Endothelial cell of umbilical vein (primary cell): ENCODE measurements around the gene MAPKBP1. TPM values are rescaled to one million over a fixed set of nuclear protein-coding genes. Genes with fewer than 3 reads are reported as not detected.

ENCODE experiments used
- BruUV-seq: library from RNA; stranded (reverse); fragments of 400-500 nt; replicated peaks from 2 replicates; lab custom pipeline; 2021; lab: Mats Ljungman, UMichigan
- CTCF ChIA-PET: fragments of 300-600, 350-600 bp; sonication (Branson Sonifier 250); formaldehyde crosslinking; loops from one replicate; lab custom pipeline; 2021; ENCODE audit warnings: antibody characterized with exemption, inconsistent platforms; lab: Charles Lee
- POLR2A ChIA-PET: fragments of 300-600, 350-600 bp; sonication (Branson Sonifier 250); formaldehyde crosslinking; loops from one replicate; lab custom pipeline; 2021; ENCODE audit warnings: antibody characterized with exemption, inconsistent platforms; lab: Charles Lee
- DNase-seq: peaks from one replicate; pipeline ENCODE4 v3.0.0-alpha.2; 2011; ENCODE audit warnings: low read depth, low spot score
- FAIRE-seq: peaks from 2 replicates; lab custom pipeline; 2011; peaks lifted over from hg19 to GRCh38; lab: Jason Lieb, UNC
- H2AFZ ChIP-seq: 2 replicates; pipeline ENCODE4 v1.6.0; 2012; ENCODE audit warnings: low read depth, low read length, control low read depth, inconsistent platforms
- H3K27ac ChIP-seq: 2 replicates; pipeline ENCODE4 v1.5.1; 2011; ENCODE audit warnings: low read depth, mild to moderate bottlenecking, control low read depth, low read length, moderate library complexity; ENCODE audit not compliant: insufficient read depth
- H3K27me3 ChIP-seq, 2 experiments: 2 replicates each; pipeline versions ENCODE4 v1.6.0 to v1.6.1; 2011; ENCODE audit warnings: low read length in 2 of 2, mixed read lengths in 1 of 2; ENCODE audit not compliant: control insufficient read depth in 2 of 2, insufficient read depth in 2 of 2
- H3K36me3 ChIP-seq, 2 experiments: 2 replicates in 1 of 2; 3 replicates in 1 of 2; pipeline ENCODE4 v1.5.1; 2011; ENCODE audit warnings: low read length in 2 of 2, mild to moderate bottlenecking in 1 of 2, moderate library complexity in 1 of 2; ENCODE audit not compliant: control insufficient read depth in 2 of 2, insufficient read depth in 2 of 2; ENCODE audit errors: extremely low read depth in 1 of 2
- H3K4me1 ChIP-seq: 3 replicates; pipeline ENCODE4 v1.5.1; 2011; ENCODE audit warnings: mild to moderate bottlenecking, low read length; ENCODE audit not compliant: control insufficient read depth, insufficient read depth; ENCODE audit errors: extremely low read depth
- H3K4me2 ChIP-seq: 2 replicates; pipeline ENCODE4 v1.6.1; 2011; ENCODE audit warnings: low read length, control low read depth, mixed read lengths; ENCODE audit not compliant: insufficient read depth
- H3K4me3 ChIP-seq, 3 experiments: fragments of 200-600 bp in 1 of 3; sonication (generic), shearing (Covaris generic) in 1 of 3; replicated peaks in 1 of 3; 2 replicates each; pipeline ENCODE4 v1.5.1; 2011 to 2016; ENCODE audit warnings: control low read depth in 3 of 3, low read length in 3 of 3, mild to moderate bottlenecking in 2 of 3, inconsistent platforms in 1 of 3, low read depth in 1 of 3, moderate library complexity in 1 of 3; ENCODE audit not compliant: insufficient read depth in 1 of 3
- H3K79me2 ChIP-seq: 2 replicates; pipeline ENCODE4 v1.6.0; 2012; ENCODE audit warnings: low read length, inconsistent platforms; ENCODE audit not compliant: control insufficient read depth, insufficient read depth
- H3K9ac ChIP-seq: replicated peaks from 2 replicates; pipeline ENCODE3; 2011; ENCODE audit warnings: low read length, control low read depth; ENCODE audit not compliant: insufficient read depth; ENCODE audit errors: extremely low read depth
- H3K9me1 ChIP-seq: replicated peaks from 3 replicates; pipeline ENCODE4 v1.6.0; 2011; ENCODE audit warnings: mild to moderate bottlenecking, low read length; ENCODE audit not compliant: control insufficient read depth, insufficient read depth; ENCODE audit errors: extremely low read depth
- H3K9me3 ChIP-seq: replicated peaks from 2 replicates; pipeline ENCODE4 v1.5.1; 2012; ENCODE audit warnings: low read length, inconsistent platforms; ENCODE audit not compliant: control insufficient read depth, insufficient read depth
- H4K20me1 ChIP-seq: replicated peaks from 2 replicates; pipeline ENCODE3; 2011; ENCODE audit warnings: mild to moderate bottlenecking, low read length; ENCODE audit not compliant: control insufficient read depth, insufficient read depth; ENCODE audit errors: extremely low read depth
- CTCF ChIP-seq, 2 donors: IDR thresholded peaks; 1 replicate in 1 of 2; 2 replicates in 1 of 2; pipeline ENCODE4 v1.5.1; 2011; ENCODE audit warnings: low read length in 2 of 2, mild to moderate bottlenecking in 2 of 2, moderate library complexity in 2 of 2, control low read depth in 1 of 2, inconsistent platforms in 1 of 2, low read depth in 1 of 2; ENCODE audit not compliant: insufficient read depth in 1 of 2; ENCODE audit errors: extremely low read depth in 1 of 2
- EZH2 ChIP-seq: IDR thresholded peaks from 2 replicates; pipeline ENCODE4 v1.6.1; 2012; ENCODE audit warnings: borderline replicate concordance, low read depth, mild to moderate bottlenecking, moderate library complexity, low read length, inconsistent platforms; ENCODE audit not compliant: severe bottlenecking
- FOS ChIP-seq: IDR thresholded peaks from 2 replicates; pipeline ENCODE4 v1.6.1; 2011; ENCODE audit warnings: mild to moderate bottlenecking, low read length, moderate library complexity, borderline replicate concordance; ENCODE audit not compliant: insufficient read depth
- GATA2 ChIP-seq: IDR thresholded peaks from 2 replicates; pipeline ENCODE4 v1.7.0; 2011; ENCODE audit warnings: low read depth, mild to moderate bottlenecking, moderate library complexity, mixed read lengths, low read length; ENCODE audit not compliant: insufficient read length, insufficient read depth
- JUN ChIP-seq: IDR thresholded peaks from 2 replicates; pipeline ENCODE4 v1.6.1; 2011; ENCODE audit warnings: borderline replicate concordance, low read depth; ENCODE audit not compliant: insufficient read length, insufficient read depth
- MAX ChIP-seq: IDR thresholded peaks from 2 replicates; pipeline ENCODE4 v1.6.1; 2011; ENCODE audit not compliant: insufficient read depth, insufficient read length
- MYC ChIP-seq: IDR thresholded peaks from one replicate; pipeline ENCODE4 v1.6.1; 2011; ENCODE audit warnings: mild to moderate bottlenecking, low read depth, low read length
- POLR2A ChIP-seq: IDR thresholded peaks from 2 replicates; pipeline ENCODE4 v1.6.1; 2012; ENCODE audit warnings: low read depth, mild to moderate bottlenecking, control low read depth, low read length
- POLR2AphosphoS5 ChIP-seq: IDR thresholded peaks from 2 replicates; pipeline ENCODE4 v1.6.1; 2012; ENCODE audit warnings: low read depth, mild to moderate bottlenecking, control low read depth, low read length, moderate library complexity; ENCODE audit not compliant: insufficient read depth
- dilution Hi-C: fragments of 300-500 bp; cut with MboI; formaldehyde crosslinking; loops from one replicate; pipeline ENCODE4 v1.15.0; 2019; ENCODE audit warnings: low sequenced_read_pairs; ENCODE audit not compliant: extremely low pct_ligation_motif_present
- intact Hi-C: fragments of 100-400 bp; cut with micrococcal nuclease; formaldehyde crosslinking; loops from one replicate; pipeline ENCODE4 v1.10.0; 2022
- polyA plus RNA-seq, 4 experiments: library from polyadenylated mRNA; depleted of rRNA in 3 of 4; stranded (reverse) in 3 of 4; unstranded in 1 of 4; fragments of >200 nt; gene quantifications; 2 replicates each; pipeline versions ENCODE4 v1.2.1 to v1.2.3, GENCODE V29; 2011 to 2012; ENCODE audit warnings: missing spikeins in 1 of 4
- total RNA-seq: library from RNA; stranded (reverse); gene quantifications from 2 replicates; pipeline ENCODE4 v1.2.3, GENCODE V29; 2021

The MAPKBP1 gene
- total and polyA plus RNA-seq, 2 donors (not counting 3 experiments of a cell fraction or from before 2014, with no cell fraction given): 12.3 to 55.8 TPM

GRCh38 chr15:41836073-41836472, 61.8 kb downstream of the MAPKBP1 start:
- no peak overlapping the region for H3K27ac ChIP-seq
- no peaks in the 10 kb centered on the region for H3K4me1 ChIP-seq
- DNase-seq (no peak), FAIRE-seq (no peak)
- TF ChIP-seq POLR2AphosphoS5 (no peak), FOS (no peak)
- dilution Hi-C loops: no loop called here
- no peaks in the 10 kb centered on the region for H3K27me3 ChIP-seq
- peaks cover 0 to 6% of the 10 kb centered on the region in 2 experiments for H3K36me3 ChIP-seq
- no peak overlapping the region for H2AFZ ChIP-seq
- H4K20me1 ChIP-seq: no peaks in the 10 kb centered on the region
- no peak overlapping the region for H3K4me3 ChIP-seq
- CTCF ChIA-PET: interaction anchor here (0.6 kb wide), 1 partner anchor 1792 kb away, joined by 3 read pairs; no protein-coding TSS in a partner anchor
- no peak overlapping the region for H3K9ac ChIP-seq
- no peak overlapping the region for H3K4me2 ChIP-seq
- intact Hi-C loops: no loop called here
- no TSS peak for BruUV-seq
- POLR2A ChIA-PET: no interaction called here
- no peaks in the 10 kb centered on the region for H3K79me2 ChIP-seq
- no peaks in the 10 kb centered on the region for H3K9me3 ChIP-seq
- no peaks in the 10 kb centered on the region for H3K9me1 ChIP-seq

GRCh38 chr15:41836713-41837454, 62.6 kb downstream of the MAPKBP1 start:
- DNase-seq (no peak), FAIRE-seq (no peak)
- BruUV-seq: no TSS peak
- ChIA-PET CTCF (interaction anchor here (0.6 kb wide), 1 partner anchor 1791 kb away, joined by 3 read pairs; no protein-coding TSS in a partner anchor), POLR2A (no interaction called here)
- Histone ChIP-seq H3K9ac (no peak overlapping the region), H3K9me3 (no peaks in the 10 kb centered on the region), H3K36me3 (peaks cover 2 to 4% of the 10 kb centered on the region in 2 experiments), H4K20me1 (no peaks in the 10 kb centered on the region), H3K4me3 (no peak overlapping the region), H3K4me1 (no peaks in the 10 kb centered on the region), H3K79me2 (no peaks in the 10 kb centered on the region), H2AFZ (no peak overlapping the region), H3K4me2 (no peak overlapping the region), H3K27me3 (no peaks in the 10 kb centered on the region), H3K9me1 (no peaks in the 10 kb centered on the region), H3K27ac (no peak overlapping the region)
- intact Hi-C loops: no loop called here
- TF ChIP-seq POLR2A (no peak), FOS (no peak), EZH2 (no peak), MAX (no peak), GATA2 (no peak), MYC (no peak), POLR2AphosphoS5 (no peak), CTCF (IDR thresholded peaks at IDR 0.05; ENCODE audit: extremely low read depth in 1 of 2, insufficient read depth in 1 of 2, low read depth in 1 of 2, low read length in 2 of 2) (no peak), JUN (no peak)
- dilution Hi-C loops: no loop called here
